Tongue (tissue), 2 donors: ENCODE data around the gene LCLAT1. TPM values are rescaled to one million over a fixed set of nuclear protein-coding genes. Genes with fewer than 3 reads are reported as not detected.

Experiments
- DNase-seq: peaks from one replicate; pipeline ENCODE4 v3.0.0-alpha.2; 2015
- total RNA-seq: library from RNA; depleted of rRNA; stranded (reverse); fragments of >200 nt; gene quantifications from one replicate; pipeline ENCODE4 v1.2.3, GENCODE V29; 2014

Gene LCLAT1
- total RNA-seq, 1 donor from 2014 or later, result 20.0 TPM

DNA sequence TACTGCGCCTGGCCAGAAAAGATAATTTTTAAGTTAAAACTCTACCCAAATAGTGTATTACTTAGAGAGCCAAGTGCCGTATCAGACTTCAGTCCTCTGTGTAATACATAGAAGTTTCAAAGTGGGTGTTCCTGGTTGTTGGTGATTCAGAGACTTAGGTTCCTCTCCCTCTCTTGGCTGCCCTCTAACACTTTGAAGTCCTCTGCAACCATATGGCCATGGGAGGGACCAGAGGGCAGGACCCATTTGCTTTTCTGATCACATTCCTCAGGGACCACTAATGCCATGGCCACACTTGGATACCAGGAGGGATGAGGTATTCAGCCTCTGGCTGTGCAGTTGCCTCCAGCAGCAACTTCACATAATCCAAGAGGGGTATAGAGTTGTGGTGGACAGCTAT is 228.7 kb downstream of the LCLAT1 start:
- DNase-seq, result no peak

DNA sequence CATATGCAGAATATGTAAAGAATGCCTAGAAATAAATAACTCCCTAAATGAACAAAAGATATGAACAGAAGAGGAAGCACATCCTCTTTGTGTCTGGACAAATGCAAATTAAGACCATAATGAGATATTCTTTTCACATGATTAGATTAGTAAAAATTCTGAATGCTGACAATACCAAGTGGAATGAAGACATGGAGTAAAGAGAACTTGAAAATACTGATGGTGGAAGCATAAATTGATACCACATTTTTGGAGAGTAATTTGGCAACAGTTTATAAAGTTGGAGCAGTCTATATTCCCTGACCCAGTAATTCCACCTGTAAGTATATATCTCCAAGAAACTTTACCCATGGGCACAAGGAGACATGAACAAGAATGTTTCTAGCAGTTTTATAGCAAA is 230.2 kb downstream of the LCLAT1 start:
- no peak for DNase-seq

DNA sequence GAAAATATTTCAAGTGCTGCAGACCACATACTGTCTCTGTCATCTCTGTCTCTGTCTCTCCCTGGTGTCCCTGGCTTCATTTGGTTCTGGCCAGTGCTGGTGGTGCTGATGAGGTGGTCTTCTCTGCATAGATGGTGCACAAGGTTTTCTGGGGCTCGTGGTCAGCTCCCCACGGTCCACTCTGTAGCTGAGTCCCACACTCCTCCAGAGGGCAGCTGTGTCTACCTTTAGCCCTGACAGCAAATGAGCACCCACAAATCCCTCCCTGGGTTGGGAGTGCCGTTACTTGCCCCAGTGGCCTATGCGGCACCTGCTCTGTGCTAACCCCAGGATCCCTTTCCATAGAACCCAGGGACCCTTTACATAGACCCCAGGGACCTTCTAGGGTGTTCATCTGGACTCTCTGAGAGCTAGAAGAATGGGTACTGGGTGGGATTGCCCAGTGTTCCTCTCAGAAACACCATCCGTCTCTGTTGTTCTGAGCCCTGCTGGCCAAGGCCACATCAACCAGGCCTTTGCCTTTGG is 230.9 kb downstream of the LCLAT1 start:
- DNase-seq, result no peak

GRCh38 chr2:30678410-30679137 is 231.5 kb downstream of the LCLAT1 start:
- no peak for DNase-seq

DNA sequence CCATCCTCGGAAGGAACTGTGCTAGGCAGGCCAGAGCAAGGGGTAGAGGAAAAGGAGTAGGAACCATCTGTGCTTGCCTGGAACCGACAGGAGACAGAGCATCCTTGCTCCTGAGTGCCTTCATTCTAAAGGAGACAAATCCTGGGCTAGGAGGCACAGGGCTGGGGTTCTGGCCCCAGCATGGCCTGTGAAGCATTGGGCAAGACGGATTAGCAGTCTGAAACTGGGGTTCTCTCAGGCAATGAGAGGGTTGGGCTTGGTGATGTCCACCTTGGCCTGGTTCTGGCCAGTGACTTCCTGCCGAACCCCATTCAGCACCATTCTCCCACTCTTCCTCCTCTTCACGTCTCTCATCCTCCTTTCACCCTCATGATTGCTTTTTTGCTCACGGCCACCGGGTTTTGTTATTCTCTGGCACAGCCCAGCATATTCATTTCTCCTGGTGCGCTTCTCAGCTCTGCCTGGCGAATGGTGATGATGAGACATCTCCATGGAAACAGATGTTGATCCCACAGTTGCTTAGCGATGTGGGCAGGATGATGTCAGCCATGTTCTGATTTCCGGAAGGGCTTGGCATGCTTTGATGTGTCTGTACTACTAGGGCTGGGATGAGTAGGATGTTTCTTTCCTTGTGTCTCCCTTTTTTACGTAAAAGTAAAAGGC is 232.5 kb downstream of the LCLAT1 start:
- DNase-seq, result peak; percentile 32

GRCh38 chr2:30680121-30680520 is 233.1 kb downstream of the LCLAT1 start:
- DNase-seq, result no peak

DNA sequence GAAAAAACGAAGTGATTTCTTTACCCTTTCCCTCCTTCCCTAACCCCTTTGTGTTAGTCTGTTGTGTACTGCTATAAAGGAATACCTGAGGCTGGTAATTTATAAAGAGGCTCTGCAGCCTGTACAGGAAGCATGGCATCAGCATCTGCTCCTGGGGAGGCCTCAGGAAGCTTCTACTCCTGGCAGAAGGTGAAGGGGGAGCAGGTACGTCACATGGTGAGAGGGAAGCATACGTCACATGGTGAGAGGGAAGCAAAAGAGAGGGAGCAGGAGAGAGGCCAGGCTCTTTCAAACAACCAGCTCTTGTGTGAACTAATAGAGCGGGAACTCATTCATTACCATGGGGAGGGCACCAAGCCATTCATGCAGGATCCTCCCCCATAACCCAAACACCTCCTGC is 234.0 kb downstream of the LCLAT1 start:
- DNase-seq, result no peak

- no peak for DNase-seq
Observed at GRCh38 chr2:30683236-30683956, 236.3 kb downstream of the LCLAT1 start.

DNA sequence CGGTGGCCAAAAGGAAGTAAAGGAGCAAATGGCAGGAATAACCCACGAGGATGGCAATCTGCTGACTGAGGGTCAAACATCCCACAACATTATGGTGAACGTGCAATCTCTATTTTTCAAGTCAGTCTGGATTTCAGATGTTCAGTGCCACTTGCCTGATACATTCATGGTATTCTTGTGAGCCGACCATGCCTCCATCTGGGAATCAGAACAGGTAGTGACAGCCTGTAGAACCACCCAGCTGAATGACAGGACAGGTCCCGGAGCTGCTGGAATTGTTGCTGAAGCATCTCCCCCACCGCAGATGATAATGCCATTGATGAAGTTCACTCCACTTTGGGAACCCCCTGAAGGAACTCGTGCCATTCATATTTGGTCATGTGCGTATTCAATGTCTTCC is 237.0 kb downstream of the LCLAT1 start:
- DNase-seq, result no peak

DNA sequence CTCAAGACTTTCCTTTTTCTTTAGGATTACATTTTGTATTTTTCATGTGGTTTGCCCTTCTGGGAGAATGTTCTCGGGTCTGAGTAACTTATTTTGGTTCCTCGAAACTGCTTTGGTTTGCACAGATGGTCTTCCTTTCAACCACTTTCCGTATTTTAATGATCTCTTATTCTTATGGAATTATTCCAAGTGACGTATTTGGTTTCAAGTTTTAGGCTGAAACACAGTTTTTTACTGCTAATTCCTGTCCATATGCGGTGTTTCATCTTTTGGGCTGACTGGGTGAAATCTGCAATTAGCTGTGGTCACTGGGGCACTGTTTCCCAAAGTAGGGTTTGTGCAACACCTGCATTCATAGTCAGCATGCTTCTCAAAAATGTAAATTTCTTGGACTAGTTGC is 237.5 kb downstream of the LCLAT1 start:
- DNase-seq, result no peak

DNA sequence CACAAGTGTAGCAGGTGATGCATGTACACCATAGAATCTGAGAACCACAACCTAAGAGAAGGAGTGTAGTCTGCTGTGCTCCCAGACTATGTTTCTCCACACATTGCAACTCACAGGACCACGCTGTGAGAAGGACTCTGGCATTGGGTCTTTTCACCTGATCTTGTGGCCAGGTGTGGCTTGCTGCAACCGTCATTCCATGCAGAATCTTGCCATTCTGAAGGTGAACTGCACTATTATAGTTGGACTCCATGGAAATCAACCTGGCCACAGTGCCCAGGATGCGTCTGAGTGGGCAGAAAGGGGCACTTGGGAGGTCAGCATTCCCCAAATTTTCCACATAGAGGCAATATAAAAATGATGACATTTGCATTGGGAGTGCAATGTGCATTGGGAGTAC is 237.9 kb downstream of the LCLAT1 start:
- DNase-seq, result no peak

- DNase-seq, result no peak
Observed at GRCh38 chr2:30686000-30686399, 239.0 kb downstream of the LCLAT1 start.

GRCh38 chr2:30686669-30687068 is 239.6 kb downstream of the LCLAT1 start:
- DNase-seq, result no peak

GRCh38 chr2:30688956-30689401 is 241.9 kb downstream of the LCLAT1 start:
- peak; percentile 70 for DNase-seq

DNA sequence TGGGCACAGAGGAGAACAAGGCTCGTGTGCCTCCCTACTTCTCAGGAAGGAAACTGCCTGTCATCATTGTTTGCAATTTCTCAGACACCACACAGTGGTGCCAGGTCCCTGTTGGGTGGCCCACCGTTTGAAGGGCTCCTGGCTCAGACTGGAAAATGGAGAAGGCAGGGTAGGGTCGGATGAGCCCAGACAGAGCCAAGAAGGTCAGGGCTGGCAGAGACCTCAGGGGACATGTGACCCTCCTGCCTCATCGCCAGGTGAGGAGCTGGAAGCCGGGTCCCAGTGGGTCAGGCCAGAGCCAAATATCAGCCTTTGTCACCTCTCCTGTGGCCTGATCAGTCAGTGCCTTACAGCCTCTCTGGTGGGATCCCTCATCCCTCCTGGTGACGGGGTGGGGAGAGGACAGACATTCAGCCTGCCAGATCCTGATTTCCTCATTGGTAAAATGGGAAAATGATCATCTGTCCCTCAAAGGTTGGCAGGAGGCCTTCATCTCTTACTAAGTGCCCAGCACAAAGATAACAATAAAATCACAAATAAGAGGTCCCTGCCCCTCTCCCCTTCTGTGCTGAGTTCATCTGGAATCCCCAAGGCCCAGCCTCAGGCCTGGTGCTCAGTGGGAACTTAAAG is 242.6 kb downstream of the LCLAT1 start:
- no peak for DNase-seq

DNA sequence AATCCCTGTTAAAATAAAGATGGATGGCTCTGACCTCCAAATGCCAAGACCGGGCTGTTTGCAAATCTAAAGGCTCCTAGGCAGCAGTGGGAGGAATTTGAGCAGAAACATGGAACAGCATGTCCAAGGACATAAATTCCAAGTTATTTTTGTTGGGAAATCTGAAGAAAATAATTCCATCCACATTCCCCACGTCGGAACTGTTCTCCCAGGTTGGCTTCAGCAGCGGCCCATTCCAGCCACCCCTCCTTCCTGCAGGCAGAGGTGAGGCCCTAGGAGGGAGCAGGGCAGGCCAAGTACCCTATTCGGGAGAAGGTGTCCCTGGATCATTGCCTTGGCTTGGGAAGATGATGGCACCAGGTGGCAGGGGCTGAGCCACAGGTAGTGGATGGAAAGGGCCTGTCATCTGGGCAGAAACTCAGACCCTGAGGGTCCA is 243.1 kb downstream of the LCLAT1 start:
- DNase-seq, result no peak

DNA sequence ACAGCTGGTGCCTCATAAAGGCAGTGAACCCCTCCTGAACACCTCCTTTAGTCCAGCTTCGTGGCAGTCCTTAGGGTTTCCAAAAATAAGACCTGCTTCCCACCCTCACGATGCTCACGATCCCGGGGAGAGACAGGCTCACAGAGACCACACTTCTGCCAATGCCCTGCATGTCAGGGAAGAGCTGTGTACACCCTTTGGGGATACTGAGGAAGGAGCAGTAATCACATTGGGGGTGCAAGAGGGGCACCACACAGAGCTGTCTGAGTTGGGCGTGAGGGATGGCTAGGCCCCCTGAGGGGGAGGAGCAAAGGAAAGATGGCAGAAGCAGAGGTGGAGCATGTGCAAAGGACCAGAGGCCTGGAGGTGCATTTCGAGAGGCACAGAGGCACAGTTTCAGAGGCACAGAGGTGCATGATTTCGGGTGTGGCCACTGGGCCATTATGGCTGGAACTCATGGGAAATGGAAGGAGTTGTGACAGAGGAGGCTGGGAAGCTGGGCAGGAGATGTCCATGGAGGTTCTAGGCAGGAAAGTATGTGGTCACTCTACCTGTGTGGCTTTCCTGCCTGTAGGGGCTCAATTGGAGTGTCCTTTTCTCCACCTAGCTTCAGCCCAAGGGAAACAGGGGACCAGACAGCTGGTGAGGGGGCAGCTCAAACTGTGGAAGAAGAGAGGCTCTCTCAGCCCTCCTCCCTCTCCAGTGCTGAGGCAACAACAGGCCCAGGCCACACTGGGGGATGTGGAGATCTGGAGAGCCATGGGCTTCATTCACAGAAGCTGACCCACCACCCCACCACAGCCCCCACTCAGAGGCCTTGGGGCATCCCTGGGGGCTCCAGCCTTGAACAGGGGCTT is 244.3 kb downstream of the LCLAT1 start:
- DNase-seq, result no peak

DNA sequence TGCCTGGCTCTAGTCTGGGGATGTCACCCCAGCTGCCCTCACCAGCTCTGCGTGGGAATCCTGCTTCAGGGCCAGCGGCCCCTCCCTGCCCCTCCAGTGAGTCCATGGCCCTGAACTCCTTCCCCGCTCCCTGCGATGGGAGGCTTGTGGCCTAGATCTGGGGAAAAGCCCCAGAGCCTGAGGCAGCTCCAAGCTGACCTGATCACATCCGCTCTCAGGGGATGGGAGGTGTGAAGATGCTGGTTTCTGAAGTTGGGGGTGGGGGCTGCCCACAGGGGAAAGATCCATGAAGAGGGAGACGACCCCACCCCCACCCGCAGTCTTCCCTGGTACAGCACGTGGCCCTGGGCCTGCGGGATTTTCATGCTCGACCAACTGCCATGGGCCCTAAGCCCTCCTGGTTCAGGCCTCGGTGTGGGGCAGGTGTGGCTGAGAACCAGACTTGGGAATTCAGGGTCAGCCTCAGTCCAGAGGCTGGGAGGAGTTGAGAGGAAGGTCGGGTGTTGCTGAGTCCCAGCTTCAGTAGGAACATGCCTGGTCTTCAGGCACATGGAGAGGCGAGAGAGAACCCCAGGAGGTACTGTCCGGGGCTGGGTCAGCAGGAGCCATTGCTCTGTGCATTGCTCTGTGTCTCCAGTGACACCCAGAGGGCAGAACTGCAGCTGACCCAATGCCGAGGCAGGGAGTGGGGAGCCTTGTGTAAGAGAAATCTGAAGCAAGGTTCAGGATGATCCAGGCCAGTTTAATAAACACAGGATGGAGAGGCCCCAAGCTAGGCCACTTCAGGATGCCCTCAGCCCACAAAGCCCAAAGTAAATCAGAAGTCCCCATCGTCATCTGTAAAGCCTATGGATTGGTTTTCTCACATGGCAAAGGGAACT is 245.1 kb downstream of the LCLAT1 start:
- no peak for DNase-seq

- no peak for DNase-seq
Observed at GRCh38 chr2:30692829-30693275, 245.8 kb downstream of the LCLAT1 start.
